ENCODE results near the gene PPP1R18. TPM values are rescaled to one million over a fixed set of nuclear protein-coding genes. Genes with fewer than 3 reads are reported as not detected.
A peak's percentile ranks its signal among the peaks of the same experiment; 100 is the strongest.

The PPP1R18 gene
- total RNA-seq, 1 experiment from 2014 or later: 28.2 TPM

- DNase-seq: peak; percentile 93
- no peak for TF ChIP-seq CTCF (IDR thresholded peaks at IDR 0.05; ENCODE audit: unreplicated experiment)
- CTCF ChIA-PET: interaction anchor here (1.0 to 2.4 kb wide), 4 partner anchors 8 to 31 kb away, joined by 3 to 12 read pairs (median 6); partner anchors contain the start of gene MDC1
- intact Hi-C loops (cut with micrococcal nuclease; ENCODE audit: unreplicated experiment): loop anchor here (1.0 kb wide), 1 partner anchor 28 kb away; no protein-coding TSS in a partner anchor
- Mint-ChIP-seq H3K27me3 (ENCODE audit: unreplicated experiment) (no peaks in the 10 kb centered on the region), H3K9me3 (ENCODE audit: low read depth, unreplicated experiment) (no peaks in the 10 kb centered on the region), H3K27ac (ENCODE audit: unreplicated experiment) (peak within 1 kb of the TSS; percentile 38), H3K4me1 (ENCODE audit: low read depth, unreplicated experiment) (peaks cover 67% of the 10 kb centered on the region), H3K36me3 (ENCODE audit: insufficient read depth, unreplicated experiment) (peaks cover 53% of the 10 kb centered on the region), H3K4me3 (ENCODE audit: low read depth, unreplicated experiment) (peak within 1 kb of the TSS; percentile 74)
- BruUV-seq (replicated peaks): no TSS peak
Observed at GRCh38 chr6:30690403-30691207, 4.2 kb upstream of the PPP1R18 start, which contains the start of gene NRM. TSS of gene NRM (minus strand) at chr6:30690984. CDS start at chr6:30690974, 10 bp downstream.

GRCh38 chr6:30689985-30690384 is 3.5 kb upstream of the PPP1R18 start:
- H3K27ac Mint-ChIP-seq (ENCODE audit: unreplicated experiment): peak overlapping the region; percentile 19
- H3K27me3 Mint-ChIP-seq (ENCODE audit: unreplicated experiment): no peaks in the 10 kb centered on the region
- BruUV-seq (replicated peaks): no TSS peak
- TF ChIP-seq CTCF (IDR thresholded peaks at IDR 0.05; ENCODE audit: unreplicated experiment): no peak
- no peak for DNase-seq
- H3K36me3 Mint-ChIP-seq (ENCODE audit: insufficient read depth, unreplicated experiment): peaks cover 55% of the 10 kb centered on the region
- H3K4me3 Mint-ChIP-seq (ENCODE audit: low read depth, unreplicated experiment): peak overlapping the region; percentile 74
- peaks cover 69% of the 10 kb centered on the region for H3K4me1 Mint-ChIP-seq (ENCODE audit: low read depth, unreplicated experiment)
- no peaks in the 10 kb centered on the region for H3K9me3 Mint-ChIP-seq (ENCODE audit: low read depth, unreplicated experiment)
- CTCF ChIA-PET: interaction anchor here (1.2 kb wide), 1 partner anchor 11 kb away, joined by 3 read pairs; no protein-coding TSS in a partner anchor
- intact Hi-C loops (cut with micrococcal nuclease; ENCODE audit: unreplicated experiment): no loop called here

GRCh38 chr6:30689022-30689865 is 2.8 kb upstream of the PPP1R18 start:
- CTCF ChIA-PET: interaction anchor here (2.8 kb wide), 1 partner anchor 10 kb away, joined by 7 read pairs; no protein-coding TSS in a partner anchor
- intact Hi-C loops (cut with micrococcal nuclease; ENCODE audit: unreplicated experiment): no loop called here
- Mint-ChIP-seq H3K4me1 (ENCODE audit: low read depth, unreplicated experiment) (peaks cover 72% of the 10 kb centered on the region), H3K27ac (ENCODE audit: unreplicated experiment) (no peak overlapping the region), H3K36me3 (ENCODE audit: insufficient read depth, unreplicated experiment) (peaks cover 56% of the 10 kb centered on the region), H3K4me3 (ENCODE audit: low read depth, unreplicated experiment) (no peak overlapping the region), H3K9me3 (ENCODE audit: low read depth, unreplicated experiment) (no peaks in the 10 kb centered on the region), H3K27me3 (ENCODE audit: unreplicated experiment) (no peaks in the 10 kb centered on the region)
- BruUV-seq (replicated peaks): no TSS peak
- TF ChIP-seq CTCF (IDR thresholded peaks at IDR 0.05; ENCODE audit: unreplicated experiment): no peak
- DNase-seq: no peak

GRCh38 chr6:30688569-30688968 is 2.1 kb upstream of the PPP1R18 start:
- no peak for DNase-seq
- intact Hi-C loops (cut with micrococcal nuclease; ENCODE audit: unreplicated experiment): no loop called here
- Mint-ChIP-seq H3K4me1 (ENCODE audit: low read depth, unreplicated experiment) (peaks cover 79% of the 10 kb centered on the region), H3K27me3 (ENCODE audit: unreplicated experiment) (no peaks in the 10 kb centered on the region), H3K27ac (ENCODE audit: unreplicated experiment) (no peak overlapping the region), H3K9me3 (ENCODE audit: low read depth, unreplicated experiment) (no peaks in the 10 kb centered on the region), H3K36me3 (ENCODE audit: insufficient read depth, unreplicated experiment) (peaks cover 56% of the 10 kb centered on the region), H3K4me3 (ENCODE audit: low read depth, unreplicated experiment) (peak overlapping the region; percentile 78)
- no peak for TF ChIP-seq CTCF (IDR thresholded peaks at IDR 0.05; ENCODE audit: unreplicated experiment)
- BruUV-seq (replicated peaks): no TSS peak
- CTCF ChIA-PET: interaction anchor here (2.8 kb wide), 1 partner anchor 9 kb away, joined by 7 read pairs; no protein-coding TSS in a partner anchor

All from Calu3 (cell line).